Sigmoid colon (tissue), 4 donors: ENCODE data around the gene GLG1.

Experiments used
- EP300 ChIP-seq, 4 donors: sonication (generic); formaldehyde crosslinking; IDR thresholded peaks; one replicate each; pipeline ENCODE4 v1.6.1; 2017; ENCODE audit warnings: antibody characterized with exemption in 4 of 4
- POLR2A ChIP-seq, 2 donors: fragments of 450-650 bp; IDR thresholded peaks; one replicate each; pipeline ENCODE4 v1.6.1; 2016; ENCODE audit warnings: antibody characterized with exemption in 2 of 2, mild to moderate bottlenecking in 2 of 2, moderate library complexity in 2 of 2
- POLR2AphosphoS5 ChIP-seq, 4 donors: sonication (generic); formaldehyde crosslinking; IDR thresholded peaks; one replicate each; pipeline ENCODE4 v1.6.1; 2017; ENCODE audit warnings: antibody characterized with exemption in 4 of 4
- TF ChIP-seq, protein P1 (sequence below), 4 experiments: fragments of 450-650 bp in 3 of 4; fragments of 200-600 bp in 1 of 4; IDR thresholded peaks; one replicate each; pipeline ENCODE4 v1.5.1; 2016 to 2019; ENCODE audit warnings: antibody characterized with exemption in 4 of 4, mild to moderate bottlenecking in 3 of 4, moderate library complexity in 2 of 4

DNA sequence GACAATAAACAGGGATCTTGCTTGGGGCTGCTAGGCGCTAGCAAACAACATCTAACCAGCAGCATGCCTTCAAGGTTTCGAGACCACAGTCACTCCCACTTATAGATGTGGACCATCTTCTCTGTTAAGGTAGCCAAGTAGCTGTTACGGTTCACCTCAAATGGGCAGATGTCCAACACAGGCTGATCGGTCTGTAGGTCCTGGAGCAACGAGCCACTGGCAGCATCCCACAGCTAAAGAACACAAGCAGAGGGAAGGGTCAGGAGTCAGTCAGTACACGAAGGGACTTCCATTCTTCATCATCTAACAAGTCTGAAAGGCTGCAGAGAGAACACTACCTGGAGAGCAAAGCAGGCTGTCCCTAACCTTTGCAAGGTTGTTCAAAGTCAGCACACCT lies 16.9 kb upstream of the GLG1 start:
- TF ChIP-seq EP300 (IDR thresholded peaks at IDR 0.05) (no peak), POLR2A (IDR thresholded peaks at IDR 0.05) (no peak), POLR2AphosphoS5 (IDR thresholded peaks at IDR 0.05) (no peak)
- TF ChIP-seq, protein P1, sequence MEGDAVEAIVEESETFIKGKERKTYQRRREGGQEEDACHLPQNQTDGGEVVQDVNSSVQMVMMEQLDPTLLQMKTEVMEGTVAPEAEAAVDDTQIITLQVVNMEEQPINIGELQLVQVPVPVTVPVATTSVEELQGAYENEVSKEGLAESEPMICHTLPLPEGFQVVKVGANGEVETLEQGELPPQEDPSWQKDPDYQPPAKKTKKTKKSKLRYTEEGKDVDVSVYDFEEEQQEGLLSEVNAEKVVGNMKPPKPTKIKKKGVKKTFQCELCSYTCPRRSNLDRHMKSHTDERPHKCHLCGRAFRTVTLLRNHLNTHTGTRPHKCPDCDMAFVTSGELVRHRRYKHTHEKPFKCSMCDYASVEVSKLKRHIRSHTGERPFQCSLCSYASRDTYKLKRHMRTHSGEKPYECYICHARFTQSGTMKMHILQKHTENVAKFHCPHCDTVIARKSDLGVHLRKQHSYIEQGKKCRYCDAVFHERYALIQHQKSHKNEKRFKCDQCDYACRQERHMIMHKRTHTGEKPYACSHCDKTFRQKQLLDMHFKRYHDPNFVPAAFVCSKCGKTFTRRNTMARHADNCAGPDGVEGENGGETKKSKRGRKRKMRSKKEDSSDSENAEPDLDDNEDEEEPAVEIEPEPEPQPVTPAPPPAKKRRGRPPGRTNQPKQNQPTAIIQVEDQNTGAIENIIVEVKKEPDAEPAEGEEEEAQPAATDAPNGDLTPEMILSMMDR (IDR thresholded peaks at IDR 0.05): no peak
